Hematopoietic multipotent progenitor cell treated with erythropoietin and hydrocortisone succinate and interleukin-3 and kit ligand, for 15 days (in vitro differentiated cells): ENCODE measurements around the gene SLC22A5.

Experiments used
- DNase-seq: peaks from one replicate; pipeline ENCODE4 v3.0.0-alpha.2; 2015; ENCODE audit warnings: low spot score

Gene SLC22A5

GRCh38 chr5:132369474-132370180 is at the start of gene SLC22A5:
SLC22A5 (plus strand) TSS chr5:132369710; CDS start chr5:132369973, 263 bp downstream.
- peak; percentile 72 for DNase-seq

GRCh38 chr5:132319975-132320374 is 49.5 kb upstream of the SLC22A5 start:
- no peak for DNase-seq

GRCh38 chr5:132321109-132321721 is 48.3 kb upstream of the SLC22A5 start:
- DNase-seq = no peak

GRCh38 chr5:132322266-132322665 is 47.2 kb upstream of the SLC22A5 start:
- no peak for DNase-seq

- DNase-seq = no peak
Measured at GRCh38 chr5:132323202-132323601, 46.3 kb upstream of the SLC22A5 start.

- no peak for DNase-seq
Measured at GRCh38 chr5:132325691-132326090, 43.8 kb upstream of the SLC22A5 start.

- peak; percentile 48 for DNase-seq
Measured at GRCh38 chr5:132327252-132327955, 42.1 kb upstream of the SLC22A5 start.

- no peak for DNase-seq
Measured at GRCh38 chr5:132334812-132335211, 34.7 kb upstream of the SLC22A5 start.

- DNase-seq = no peak
Measured at GRCh38 chr5:132335402-132335801, 34.1 kb upstream of the SLC22A5 start.

- no peak for DNase-seq
Measured at GRCh38 chr5:132339502-132339901, 30.0 kb upstream of the SLC22A5 start.

- DNase-seq = no peak
Measured at GRCh38 chr5:132342291-132343180, 27.0 kb upstream of the SLC22A5 start.

GRCh38 chr5:132344775-132345514 is 24.6 kb upstream of the SLC22A5 start:
- no peak for DNase-seq

GRCh38 chr5:132353486-132353995 is 16.0 kb upstream of the SLC22A5 start:
- no peak for DNase-seq

GRCh38 chr5:132354381-132355139 is 14.9 kb upstream of the SLC22A5 start:
- no peak for DNase-seq

GRCh38 chr5:132355140-132355765 is 14.3 kb upstream of the SLC22A5 start:
- no peak for DNase-seq

GRCh38 chr5:132358775-132359174 is 10.7 kb upstream of the SLC22A5 start:
- no peak for DNase-seq

- no peak for DNase-seq
Measured at GRCh38 chr5:132362086-132362485, 7.4 kb upstream of the SLC22A5 start.

- peak; percentile 71 for DNase-seq
Measured at GRCh38 chr5:132363431-132364112, 5.9 kb upstream of the SLC22A5 start.

- no peak for DNase-seq
Measured at GRCh38 chr5:132364319-132364718, 5.2 kb upstream of the SLC22A5 start.
